Inferior parietal cortex (tissue), 1 donor: ENCODE measurements around the gene TMEM39A.
A peak's percentile ranks its signal among the peaks of the same experiment; 100 is the strongest.

Experiments
- DNase-seq: peaks from one replicate; pipeline ENCODE4 v3.0.0-alpha.2; 2016; ENCODE audit errors: extremely low spot score

TMEM39A gene, protein sequence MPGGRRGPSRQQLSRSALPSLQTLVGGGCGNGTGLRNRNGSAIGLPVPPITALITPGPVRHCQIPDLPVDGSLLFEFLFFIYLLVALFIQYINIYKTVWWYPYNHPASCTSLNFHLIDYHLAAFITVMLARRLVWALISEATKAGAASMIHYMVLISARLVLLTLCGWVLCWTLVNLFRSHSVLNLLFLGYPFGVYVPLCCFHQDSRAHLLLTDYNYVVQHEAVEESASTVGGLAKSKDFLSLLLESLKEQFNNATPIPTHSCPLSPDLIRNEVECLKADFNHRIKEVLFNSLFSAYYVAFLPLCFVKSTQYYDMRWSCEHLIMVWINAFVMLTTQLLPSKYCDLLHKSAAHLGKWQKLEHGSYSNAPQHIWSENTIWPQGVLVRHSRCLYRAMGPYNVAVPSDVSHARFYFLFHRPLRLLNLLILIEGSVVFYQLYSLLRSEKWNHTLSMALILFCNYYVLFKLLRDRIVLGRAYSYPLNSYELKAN

DNA sequence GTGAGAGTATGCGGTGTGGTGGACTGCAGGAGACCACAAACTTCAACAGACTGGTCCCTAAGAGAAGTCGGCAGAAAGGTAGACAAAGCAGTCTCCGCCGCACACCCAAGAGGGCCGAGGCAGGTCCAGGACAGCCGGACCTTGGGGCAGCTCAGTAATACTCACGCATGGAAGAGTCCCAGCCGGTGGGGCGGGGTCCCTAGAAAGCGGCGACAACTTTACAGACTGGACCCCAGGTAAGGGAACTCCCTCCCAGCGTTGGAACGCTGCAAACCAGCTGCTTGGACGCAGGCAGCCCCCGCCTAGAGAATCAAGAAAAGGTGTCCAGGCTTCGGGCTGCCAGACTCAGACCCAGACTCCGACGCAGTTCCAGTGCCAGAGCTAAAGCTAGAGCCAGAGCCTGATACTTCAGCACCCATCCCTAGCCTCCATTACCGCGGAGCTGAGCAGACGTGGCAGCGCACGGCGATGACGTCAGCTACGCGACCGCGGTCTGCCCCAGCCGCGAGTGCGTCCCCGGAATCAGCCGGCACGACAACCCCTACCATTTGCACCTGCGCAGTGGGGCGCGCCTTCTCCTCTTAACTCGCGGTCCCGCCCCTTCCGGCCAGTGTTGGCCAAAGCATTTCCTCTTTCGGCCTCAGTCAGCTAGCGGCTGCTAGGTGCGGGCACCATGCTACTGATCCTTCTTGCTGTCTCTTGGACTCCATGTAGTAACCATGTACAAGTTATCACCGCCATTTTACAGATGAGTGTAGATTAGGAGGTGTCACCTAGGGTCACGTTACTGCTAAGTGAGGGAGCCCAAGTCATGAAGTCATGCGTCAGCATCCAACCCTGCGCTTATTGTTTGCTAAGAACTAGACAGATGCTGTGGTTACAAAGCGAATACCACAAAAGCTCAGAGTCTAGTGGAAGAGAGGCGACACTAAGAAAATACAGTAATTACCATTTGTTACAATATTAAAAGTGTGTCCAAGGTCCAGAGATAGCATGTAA is at the start of gene TMEM39A:
Gene TMEM39A, minus strand, starts transcription at position 445 of the 999 bp plus-strand sequence. CDS start 1,541 bp downstream, outside the sequence.
- peak; percentile 99 for DNase-seq

DNA sequence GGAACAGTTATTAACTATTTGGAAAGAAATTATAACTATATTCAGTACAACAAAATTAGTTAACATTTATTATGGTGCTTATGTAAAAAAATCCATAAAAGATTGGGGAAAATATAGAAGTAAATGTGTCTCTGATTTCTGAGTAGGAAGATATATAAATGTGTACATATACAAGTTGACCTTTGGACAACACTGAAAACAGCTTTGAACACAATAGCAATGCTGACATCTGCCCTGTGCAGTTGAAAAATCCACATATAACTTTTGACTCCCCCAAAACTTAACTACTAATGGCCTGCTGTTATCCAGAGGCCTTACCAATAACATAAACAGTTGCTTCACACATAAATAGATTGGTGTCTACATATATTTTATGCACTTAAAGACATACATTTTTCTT is 47.3 kb upstream of the TMEM39A start:
- no peak for DNase-seq

DNA sequence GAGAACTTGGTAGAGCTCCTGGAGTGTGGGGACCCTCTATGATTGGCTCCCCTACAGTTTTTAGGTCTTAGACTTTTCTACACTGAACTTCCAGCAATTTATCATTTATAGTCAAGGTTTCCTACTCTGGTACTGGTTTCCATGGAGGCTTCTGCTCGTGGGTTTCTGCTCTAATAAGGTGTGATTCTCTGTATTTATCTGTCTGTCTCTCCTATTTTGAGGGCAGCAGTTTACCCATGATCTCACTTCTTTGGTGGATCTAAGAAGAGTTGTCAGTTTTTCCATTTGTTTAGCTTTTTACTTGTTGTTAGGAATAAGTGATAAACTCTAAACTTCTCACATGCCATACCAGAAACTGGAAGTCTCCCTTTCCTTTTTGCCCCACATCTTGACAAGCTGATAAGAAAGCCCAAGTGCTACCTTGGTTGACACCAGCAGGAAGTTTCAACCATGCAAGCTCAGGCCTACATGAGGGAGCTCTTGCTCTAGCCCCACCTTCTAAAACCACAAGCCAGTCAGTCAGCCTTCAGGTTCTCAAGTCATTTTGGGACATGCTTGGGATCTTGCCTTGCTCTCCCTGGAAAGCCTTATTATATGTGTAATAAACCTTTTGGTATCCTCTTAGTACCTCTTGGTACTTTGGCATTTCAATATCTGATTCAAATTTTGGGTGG is 44.9 kb upstream of the TMEM39A start:
- DNase-seq: no peak

DNA sequence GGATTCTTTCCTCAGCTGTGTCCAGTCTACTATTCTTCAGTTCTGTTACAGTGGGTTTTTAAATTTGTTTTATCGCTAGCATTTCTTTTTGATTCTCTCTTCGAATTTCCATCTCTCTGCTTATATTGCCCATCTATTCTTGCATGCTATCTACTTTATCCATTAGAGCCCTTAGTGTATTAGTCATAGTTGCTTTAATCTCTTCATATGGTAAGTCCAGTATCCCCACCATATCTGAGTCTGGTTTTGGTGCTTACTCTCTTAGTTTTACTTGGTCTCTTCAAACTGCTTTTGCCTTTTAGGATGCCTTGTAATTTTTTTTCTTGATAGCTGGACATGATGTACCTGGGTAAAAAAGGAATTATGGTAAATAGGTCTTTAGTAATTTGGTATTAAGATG is 44.0 kb upstream of the TMEM39A start:
- DNase-seq: no peak

DNA sequence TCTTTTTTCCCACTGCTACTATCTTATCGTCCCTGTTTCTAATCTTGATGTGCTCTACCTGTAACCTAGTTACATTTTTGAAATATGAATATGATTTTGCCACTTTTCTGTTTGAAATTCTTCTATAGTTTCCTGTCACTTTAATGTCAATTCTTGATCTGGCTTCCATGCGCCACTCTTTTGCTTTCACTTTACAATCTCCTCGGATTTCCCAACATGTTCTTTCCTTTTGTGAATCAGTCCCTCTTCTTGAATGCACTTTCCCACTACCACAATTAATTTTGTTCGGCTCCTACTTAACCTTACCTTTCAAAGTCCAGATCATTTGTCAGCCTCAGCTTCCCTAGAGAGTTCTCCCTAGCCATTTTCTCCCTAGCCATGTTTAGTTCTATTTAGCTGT is 43.2 kb upstream of the TMEM39A start:
- no peak for DNase-seq

DNA sequence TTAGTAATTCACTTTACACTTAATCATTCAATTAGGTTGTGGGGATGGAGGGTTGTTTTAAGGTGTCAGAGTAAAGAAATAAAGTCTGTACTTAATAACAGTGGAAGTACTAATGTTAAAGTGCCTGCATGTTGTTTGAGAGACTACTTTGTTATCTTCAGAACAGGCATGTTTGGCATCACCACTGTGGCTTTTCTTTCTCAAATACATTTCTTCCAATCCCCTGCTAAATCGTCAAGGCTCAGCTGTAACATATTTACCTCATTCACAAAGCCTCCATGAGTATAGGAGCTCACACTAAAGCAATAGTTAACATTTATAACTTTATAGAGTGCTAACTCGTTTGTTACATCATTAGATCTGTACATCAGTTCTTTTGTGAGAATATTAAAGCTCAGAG is 37.5 kb upstream of the TMEM39A start:
- DNase-seq: no peak

DNA sequence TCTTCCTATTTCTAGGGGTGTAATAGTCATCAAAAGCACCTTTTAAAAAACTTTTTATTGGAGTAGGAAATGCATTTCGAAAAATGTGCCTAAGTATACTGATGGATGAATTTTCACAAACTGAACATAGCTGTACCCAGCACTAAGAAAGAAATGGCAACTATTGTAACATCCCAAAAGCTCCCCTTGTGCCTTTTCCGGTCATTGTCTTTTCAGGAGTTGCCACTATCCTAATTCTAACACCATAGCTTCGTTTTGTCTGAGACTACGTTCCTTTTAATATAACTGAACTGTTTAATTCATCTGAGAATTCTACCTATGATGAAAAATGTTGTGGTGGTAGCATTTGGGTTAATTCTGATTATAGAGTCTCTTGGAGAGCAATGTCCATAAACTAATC is 36.9 kb upstream of the TMEM39A start:
- no peak for DNase-seq

DNA sequence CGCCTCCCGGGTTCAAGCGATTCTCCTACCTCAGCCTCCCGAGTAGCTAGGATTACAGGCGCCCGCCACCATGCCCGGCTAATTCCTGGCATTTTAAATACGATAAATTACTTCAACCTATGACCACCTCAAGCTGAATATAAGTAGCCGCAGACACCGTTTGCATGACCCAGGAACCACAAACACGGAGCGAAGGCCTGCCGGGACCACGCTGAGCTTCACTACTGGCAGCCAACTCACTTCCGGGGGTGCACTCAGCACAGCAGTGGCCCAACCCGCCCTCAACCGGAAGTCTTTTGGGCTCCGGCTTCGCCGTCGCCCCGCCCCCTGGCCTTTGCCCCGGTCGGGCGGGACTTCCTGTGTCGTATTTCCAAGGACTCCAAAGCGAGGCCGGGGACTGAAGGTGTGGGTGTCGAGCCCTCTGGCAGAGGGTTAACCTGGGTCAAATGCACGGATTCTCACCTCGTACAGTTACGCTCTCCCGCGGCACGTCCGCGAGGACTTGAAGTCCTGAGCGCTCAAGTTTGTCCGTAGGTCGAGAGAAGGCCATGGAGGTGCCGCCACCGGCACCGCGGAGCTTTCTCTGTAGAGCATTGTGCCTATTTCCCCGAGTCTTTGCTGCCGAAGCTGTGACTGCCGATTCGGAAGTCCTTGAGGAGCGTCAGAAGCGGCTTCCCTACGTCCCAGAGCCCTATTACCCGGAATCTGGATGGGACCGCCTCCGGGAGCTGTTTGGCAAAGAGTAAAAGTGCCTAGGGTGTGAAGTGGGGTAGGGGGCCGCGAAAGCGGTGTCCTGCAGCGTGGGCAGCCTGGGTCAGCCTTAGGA is 35.0 kb upstream of the TMEM39A start, which contains the start of gene TIMMDC1:
Gene TIMMDC1, plus strand, starts transcription at position 362 of the 826 bp plus-strand sequence. Its CDS starts 187 bp downstream, at position 549.
- peak; percentile 97 for DNase-seq

DNA sequence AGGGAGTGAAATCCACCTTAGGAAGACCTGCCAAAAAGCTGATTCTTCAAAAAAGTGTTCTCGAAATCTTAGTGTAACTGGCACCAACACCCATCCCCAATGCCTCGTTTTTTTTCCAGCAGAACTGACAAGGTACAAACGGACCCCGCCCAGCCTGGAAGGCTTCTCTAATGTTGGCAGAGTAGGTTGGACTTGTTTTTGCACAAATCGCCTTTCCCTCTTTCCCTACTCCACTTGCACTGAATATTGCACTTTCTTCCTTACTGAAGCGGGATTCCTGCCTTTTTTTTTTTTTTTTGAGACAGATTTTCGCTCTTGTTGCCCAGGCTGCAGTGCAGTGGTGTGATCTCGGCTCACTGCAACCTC is 34.4 kb upstream of the TMEM39A start:
- peak; percentile 15 for DNase-seq

DNA sequence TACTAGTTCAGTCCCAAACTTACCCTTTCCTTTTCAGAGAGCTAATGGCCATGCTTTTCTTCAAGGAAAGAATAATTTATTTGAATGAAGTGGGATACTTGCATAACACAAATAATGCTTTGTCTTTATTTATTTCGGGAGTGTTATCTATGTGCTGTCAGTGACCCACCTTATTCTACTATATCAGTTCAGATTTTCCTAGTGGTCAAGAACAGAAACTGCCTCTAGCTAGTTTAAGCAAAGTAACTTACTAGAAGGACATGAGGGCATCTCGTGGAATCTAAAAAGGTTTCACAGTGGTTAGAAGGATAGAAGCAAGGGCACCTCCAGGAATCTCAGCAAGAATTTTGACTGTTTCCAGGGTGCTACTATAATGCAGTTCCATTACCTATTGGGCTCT is 31.2 kb upstream of the TMEM39A start:
- DNase-seq: no peak

DNA sequence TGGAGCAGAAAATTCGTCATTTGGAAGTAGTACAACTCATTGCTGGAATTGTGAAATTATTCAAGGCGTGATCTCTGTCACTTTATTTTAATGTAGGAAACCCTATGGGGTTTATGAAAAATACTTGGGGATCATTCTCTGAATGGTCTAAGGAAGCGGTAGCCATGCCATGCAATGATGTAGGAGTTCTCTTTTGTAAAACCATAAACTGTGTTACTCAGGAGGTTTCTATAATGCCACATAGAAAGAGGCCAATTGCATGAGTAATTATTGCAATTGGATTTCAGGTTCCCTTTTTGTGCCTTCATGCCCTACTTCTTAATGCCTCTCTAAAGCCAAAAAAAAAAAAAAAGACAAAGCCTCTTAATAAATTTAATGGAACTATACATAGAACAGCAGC is 29.4 kb upstream of the TMEM39A start:
- no peak for DNase-seq

DNA sequence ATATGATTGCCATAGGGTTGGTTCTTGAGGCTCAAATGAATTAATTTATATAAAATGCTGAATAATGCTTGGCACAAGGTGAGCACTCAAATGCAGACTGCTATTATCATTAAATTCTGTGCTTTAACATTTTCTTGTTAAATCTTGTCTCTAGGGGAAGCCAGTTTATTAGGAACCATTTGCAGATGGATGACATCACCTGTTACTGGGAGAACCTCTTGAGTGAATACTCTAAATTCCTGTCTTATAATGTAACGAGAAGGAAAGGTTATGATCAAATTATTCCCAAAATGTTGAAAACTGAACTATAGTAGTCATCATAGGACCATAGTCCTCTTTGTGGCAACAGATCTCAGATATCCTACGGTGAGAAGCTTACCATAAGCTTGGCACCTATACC is 28.7 kb upstream of the TMEM39A start:
- DNase-seq: no peak

DNA sequence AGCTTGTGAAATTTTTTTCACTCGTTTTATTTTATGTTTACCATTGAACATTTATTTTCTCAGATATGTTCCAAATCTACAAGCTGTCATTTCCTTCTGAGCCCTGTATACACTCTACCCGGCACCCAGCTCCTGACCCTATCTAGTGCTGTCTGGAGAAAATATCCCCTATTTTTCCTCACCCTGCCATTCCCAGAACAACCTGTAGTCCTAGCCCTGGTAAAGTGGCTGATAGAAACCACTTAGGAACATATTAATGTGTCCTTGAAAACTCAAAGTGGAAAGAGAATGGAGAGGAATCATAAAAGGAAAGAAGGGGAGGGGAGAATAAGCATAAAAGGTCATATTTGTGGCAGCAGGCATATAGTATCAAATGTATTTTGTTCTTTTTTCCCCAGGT is 26.7 kb upstream of the TMEM39A start:
- DNase-seq: no peak

DNA sequence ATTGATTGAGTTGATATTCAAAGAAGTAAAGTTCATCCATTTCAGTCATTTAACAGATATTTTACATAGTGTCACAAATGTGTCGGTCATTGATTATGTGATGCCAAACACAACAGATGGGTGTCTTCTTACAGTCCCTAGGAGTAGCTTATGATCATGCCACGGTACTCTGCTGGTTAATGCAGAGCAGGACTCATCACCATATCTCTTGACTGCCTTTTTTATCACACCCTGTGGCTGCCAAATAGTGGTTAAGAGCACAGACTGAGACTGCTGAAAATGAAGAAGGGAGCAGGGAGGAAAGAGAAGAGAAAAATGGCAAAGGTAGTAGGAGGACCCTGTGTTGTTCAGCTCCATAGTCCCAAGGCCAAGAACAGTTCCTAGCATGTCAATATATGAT is 22.1 kb upstream of the TMEM39A start:
- DNase-seq: no peak

DNA sequence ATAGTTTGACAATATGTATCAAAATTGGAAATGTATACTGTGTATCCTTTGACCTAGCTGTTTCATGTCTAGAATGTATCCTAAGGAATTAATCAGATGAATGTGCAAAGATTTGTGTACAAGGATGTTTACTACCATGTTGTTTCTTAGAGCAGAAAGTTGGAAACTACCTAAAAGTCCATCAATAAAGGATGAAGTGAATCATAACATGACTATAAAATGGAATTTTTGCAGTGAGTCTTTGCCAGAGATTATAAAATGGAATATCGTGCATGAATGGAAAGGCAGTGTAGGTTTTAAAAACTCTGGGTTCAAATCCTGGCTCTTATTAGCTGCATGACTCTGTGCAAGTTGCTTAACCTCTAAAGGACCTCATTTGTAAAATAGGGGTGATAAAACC is 19.7 kb upstream of the TMEM39A start:
- no peak for DNase-seq

DNA sequence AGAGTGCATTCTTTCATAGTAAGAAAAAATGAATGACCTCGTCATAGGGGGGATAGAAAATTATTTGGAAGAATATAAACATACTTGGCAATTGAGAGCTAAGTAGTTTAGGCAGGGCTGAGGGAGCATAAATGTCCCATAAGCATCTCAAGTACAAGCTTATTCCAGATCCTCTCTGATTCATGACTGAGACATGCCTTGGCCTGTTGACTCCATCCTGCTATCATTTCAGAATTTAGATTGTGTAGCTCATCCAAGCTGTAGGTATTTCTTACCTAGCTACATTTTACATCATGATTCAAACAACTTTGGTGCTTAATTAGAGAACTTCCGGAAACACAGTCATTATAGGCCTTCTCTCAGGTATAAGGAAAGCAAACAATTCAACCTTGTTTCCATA is 17.7 kb upstream of the TMEM39A start:
- no peak for DNase-seq

DNA sequence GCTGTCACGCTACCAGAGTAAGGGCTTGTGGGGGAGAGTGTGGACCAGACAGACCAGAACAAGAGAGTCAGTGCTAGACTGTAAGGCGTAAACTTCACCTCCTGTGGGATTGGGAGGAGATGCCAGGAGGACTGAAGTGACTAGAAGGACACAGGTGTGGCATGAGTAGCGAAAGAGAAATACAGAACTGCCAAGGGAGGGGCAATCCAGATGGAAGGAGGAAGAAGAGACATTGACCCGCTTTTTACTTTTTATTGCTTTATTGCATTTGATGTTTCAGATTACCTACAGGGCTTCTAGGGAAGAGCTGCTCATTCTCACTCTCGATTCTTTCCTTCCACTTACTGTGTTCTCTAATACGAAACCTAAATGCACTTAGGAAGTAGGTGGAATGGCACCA is 7.5 kb upstream of the TMEM39A start:
- DNase-seq: no peak

DNA sequence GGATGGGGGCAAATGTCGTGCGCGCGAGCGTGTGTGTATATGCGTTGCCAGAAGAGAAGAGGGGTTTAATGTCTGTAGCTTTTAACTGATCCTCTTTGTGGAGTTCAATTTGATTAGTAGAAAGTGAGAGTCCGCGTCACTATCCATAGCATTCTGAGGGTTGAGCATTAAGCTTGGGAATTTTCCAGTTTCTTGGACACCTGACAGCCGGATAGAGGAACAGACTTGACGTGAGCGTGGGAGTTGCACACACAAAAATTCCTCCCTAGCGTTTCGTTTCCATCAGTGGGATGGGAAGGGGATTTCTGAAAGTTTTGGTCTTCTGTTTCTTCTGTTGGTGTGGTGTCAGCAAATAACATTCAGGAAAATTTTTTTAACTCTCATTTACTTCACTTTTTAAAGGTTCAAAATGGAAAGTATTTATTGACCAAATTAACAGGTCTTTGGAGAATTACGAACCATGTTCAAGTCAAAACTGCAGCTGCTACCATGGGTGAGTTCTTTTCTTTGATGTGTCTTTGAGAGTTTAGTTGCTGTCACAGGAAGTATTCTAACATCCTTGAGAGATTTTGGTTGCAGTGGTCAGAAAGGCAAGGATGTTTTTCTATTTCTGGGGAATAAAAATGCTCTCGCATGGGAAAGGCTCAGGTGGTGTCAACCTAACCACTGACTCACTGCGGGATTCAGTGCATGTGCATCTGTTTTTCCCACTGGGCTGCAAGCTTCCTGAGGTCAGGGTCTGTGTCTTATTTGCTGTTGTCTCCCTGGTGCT is 6.2 kb upstream of the TMEM39A start:
- DNase-seq: peak; percentile 20

DNA sequence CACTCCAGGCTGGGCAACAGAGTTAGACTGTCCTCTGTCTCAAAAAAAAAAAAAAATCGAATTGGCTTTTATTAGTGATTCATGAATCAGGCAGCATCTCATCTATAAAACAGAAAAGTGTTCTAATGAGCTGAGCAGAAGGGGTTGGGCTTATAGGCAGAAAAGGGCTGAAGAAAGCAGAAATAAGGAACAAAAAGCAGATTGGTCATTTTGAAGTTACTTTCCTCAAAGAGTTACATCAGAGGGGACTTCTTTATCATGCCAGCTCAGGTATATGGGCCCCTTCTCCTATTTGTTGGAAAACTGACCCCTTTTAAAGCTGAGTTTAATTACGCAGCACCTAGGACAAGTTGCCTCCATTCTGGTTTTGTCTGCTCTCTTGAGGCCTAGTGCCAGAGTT is 4.6 kb upstream of the TMEM39A start:
- DNase-seq: peak; percentile 33

DNA sequence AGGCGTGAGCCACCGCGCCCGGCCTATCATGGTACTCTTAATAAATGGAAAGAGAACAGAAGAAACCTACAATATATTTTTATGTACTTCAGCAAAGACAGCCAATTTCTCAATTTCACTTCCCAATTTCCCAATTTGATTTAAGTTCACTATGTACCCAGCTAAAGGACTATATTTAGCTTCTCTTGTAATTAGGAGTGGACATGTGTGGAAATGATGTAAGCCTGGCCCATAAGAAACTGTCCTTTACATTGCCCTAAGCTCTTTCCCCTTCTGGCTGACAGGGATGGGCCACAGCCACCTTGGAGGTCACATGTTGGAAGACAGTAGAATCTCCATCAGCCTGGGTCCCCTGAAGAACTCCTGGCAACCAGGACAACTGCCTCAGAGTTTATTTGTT is 6.2 kb downstream of the TMEM39A start:
- DNase-seq: no peak
